Body of pancreas (tissue), 4 donors: ENCODE measurements around the gene CDC16. TPM values are rescaled to one million over a fixed set of nuclear protein-coding genes. Genes with fewer than 3 reads are reported as not detected.
"Not testable (repeated sequence)": the region's sequence is repeated elsewhere in the genome, so short reads cannot be mapped to it uniquely, and the experiment has no call there.

ENCODE experiments used
- ATAC-seq: fragments of 150-250 bp; one replicate; pipeline ENCODE4 v1.9.1; 2016
- DNase-seq, 4 donors: peaks; one replicate each; pipeline ENCODE4 v3.0.0-alpha.2; 2019
- H3K27ac ChIP-seq, 4 donors: fragments of 200-600 bp; sonication (generic); 1 replicate in 3 of 4; 2 replicates in 1 of 4; pipeline versions ENCODE4 v1.5.1 to v1.6.1; 2016 to 2019; ENCODE audit warnings: mild to moderate bottlenecking in 1 of 4, mixed read lengths in 1 of 4, moderate library complexity in 1 of 4
- H3K27me3 ChIP-seq, 2 donors: fragments of 200-600 bp; sonication (generic); one replicate each; pipeline ENCODE4 v1.6.0; 2016; ENCODE audit warnings: mild to moderate bottlenecking in 1 of 2
- H3K36me3 ChIP-seq, 2 donors: fragments of 200-600 bp; sonication (generic); replicated peaks in 1 of 2; 2 replicates each; pipeline ENCODE4 v1.5.1; 2016; ENCODE audit warnings: low read depth in 2 of 2; ENCODE audit not compliant: insufficient read depth in 1 of 2
- H3K4me1 ChIP-seq: fragments of 200-600 bp; sonication (generic); one replicate; pipeline ENCODE4 v1.6.0; 2016
- H3K4me3 ChIP-seq, 2 donors: fragments of 200-600 bp; sonication (generic); 1 replicate in 1 of 2; 2 replicates in 1 of 2; pipeline ENCODE4 v1.5.1; 2016 to 2019
- H3K9me3 ChIP-seq, 3 donors: fragments of 200-600 bp; sonication (generic); 1 replicate in 2 of 3; 2 replicates in 1 of 3; pipeline ENCODE4 v1.5.1; 2016
- POLR2A ChIP-seq, 3 donors: fragments of 450-650 bp; IDR thresholded peaks; one replicate each; pipeline ENCODE4 v1.6.1; 2016; ENCODE audit warnings: antibody characterized with exemption in 3 of 3, mild to moderate bottlenecking in 2 of 3
- WGBS, 2 donors: methylation state at CpG; one replicate each; pipeline ENCODE4 v1.1.5; 2017; 5-methylcytosine and 5-hydroxymethylcytosine counted together
- intact Hi-C: fragments of 100-400 bp; cut with DNase I; formaldehyde crosslinking; loops from one replicate; pipeline ENCODE4 v1.15.1; 2023
- total RNA-seq, 2 donors: library from RNA; depleted of rRNA; stranded (reverse); fragments of >200 nt; gene quantifications; one replicate each; pipeline ENCODE4 v1.1.0, GENCODE V29; 2016
- TF ChIP-seq, protein P1 (sequence below), 7 experiments: fragments of 450-650 bp in 4 of 7; fragments of 200-600 bp in 3 of 7; sonication (generic) in 3 of 7; IDR thresholded peaks; one replicate each; pipeline ENCODE4 v1.5.1; 2016 to 2019; ENCODE audit warnings: antibody characterized with exemption in 7 of 7

The CDC16 gene
- total RNA-seq, 2 donors from 2014 or later: 46.7 to 63.9 TPM

DNA sequence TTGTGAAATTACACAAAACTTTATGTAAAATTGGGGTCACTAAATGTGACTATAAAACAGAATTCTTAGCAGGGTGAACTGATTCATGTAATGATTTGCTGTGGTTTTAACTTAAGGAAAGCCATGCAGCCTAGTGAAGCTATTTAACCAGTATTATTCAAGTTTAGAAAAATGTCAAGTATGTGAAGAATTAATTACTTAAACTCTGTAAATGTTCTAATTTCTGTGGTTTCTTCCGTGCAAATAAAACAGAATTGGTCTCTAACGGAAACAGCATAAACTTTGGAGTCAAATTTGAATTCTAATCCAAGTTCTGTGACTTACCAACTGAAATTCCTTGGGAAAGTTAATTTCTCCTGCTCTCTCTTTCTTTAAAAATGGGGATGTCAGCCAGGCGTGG is 13.3 kb downstream of the CDC16 start:
- no peak for ATAC-seq
- TF ChIP-seq, protein P1, sequence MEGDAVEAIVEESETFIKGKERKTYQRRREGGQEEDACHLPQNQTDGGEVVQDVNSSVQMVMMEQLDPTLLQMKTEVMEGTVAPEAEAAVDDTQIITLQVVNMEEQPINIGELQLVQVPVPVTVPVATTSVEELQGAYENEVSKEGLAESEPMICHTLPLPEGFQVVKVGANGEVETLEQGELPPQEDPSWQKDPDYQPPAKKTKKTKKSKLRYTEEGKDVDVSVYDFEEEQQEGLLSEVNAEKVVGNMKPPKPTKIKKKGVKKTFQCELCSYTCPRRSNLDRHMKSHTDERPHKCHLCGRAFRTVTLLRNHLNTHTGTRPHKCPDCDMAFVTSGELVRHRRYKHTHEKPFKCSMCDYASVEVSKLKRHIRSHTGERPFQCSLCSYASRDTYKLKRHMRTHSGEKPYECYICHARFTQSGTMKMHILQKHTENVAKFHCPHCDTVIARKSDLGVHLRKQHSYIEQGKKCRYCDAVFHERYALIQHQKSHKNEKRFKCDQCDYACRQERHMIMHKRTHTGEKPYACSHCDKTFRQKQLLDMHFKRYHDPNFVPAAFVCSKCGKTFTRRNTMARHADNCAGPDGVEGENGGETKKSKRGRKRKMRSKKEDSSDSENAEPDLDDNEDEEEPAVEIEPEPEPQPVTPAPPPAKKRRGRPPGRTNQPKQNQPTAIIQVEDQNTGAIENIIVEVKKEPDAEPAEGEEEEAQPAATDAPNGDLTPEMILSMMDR (IDR thresholded peaks at IDR 0.05): no peak
- TF ChIP-seq POLR2A (IDR thresholded peaks at IDR 0.05): no peak
- 81 to 93% methylated on average over 3 of the region's 3 CpGs for WGBS, 2 donors
- no peaks in the 10 kb centered on the region for H3K9me3 ChIP-seq
- H3K27ac ChIP-seq: no peak overlapping the region
- peaks cover 25 to 53% of the 10 kb centered on the region in 2 donors for H3K36me3 ChIP-seq
- no peak for DNase-seq
- H3K27me3 ChIP-seq: no peaks in the 10 kb centered on the region
- intact Hi-C loops: no loop called here
- no peak overlapping the region for H3K4me3 ChIP-seq
- H3K4me1 ChIP-seq: no peaks in the 10 kb centered on the region

DNA sequence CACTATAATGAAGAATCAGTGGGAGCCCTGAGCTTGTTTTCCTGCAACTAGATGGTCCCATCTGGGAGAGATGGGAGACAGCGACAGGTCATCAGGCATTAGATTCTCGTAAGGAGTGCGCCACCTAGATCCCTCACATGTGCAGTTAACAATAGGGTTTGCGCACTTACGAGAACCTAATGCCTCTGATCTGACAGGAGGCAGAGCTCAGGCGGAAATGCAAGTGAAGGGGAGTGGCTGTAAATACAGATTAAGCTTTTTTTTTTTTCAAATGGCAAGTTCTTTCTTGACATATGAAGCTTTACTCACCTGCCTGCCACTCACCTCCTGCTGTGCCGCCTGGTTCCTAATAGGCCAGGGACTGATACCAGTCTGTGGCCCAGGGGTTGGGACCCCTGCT is 14.4 kb downstream of the CDC16 start:
- intact Hi-C loops: no loop called here
- TF ChIP-seq POLR2A (IDR thresholded peaks at IDR 0.05): no peak
- TF ChIP-seq, protein P1 (IDR thresholded peaks at IDR 0.05): no peak
- no peak for ATAC-seq
- Histone ChIP-seq H3K36me3 (peaks cover 25 to 51% of the 10 kb centered on the region in 2 donors), H3K27ac (no peak overlapping the region), H3K27me3 (no peaks in the 10 kb centered on the region), H3K4me3 (no peak overlapping the region), H3K9me3 (no peaks in the 10 kb centered on the region), H3K4me1 (no peaks in the 10 kb centered on the region)
- no peak for DNase-seq
- 89 to 90% methylated on average over 7 of the region's 7 CpGs for WGBS, 2 donors

- H3K36me3 ChIP-seq: peaks cover 23 to 38% of the 10 kb centered on the region in 2 donors
- ATAC-seq, intact Hi-C loops: not testable (repeated sequence)
Observed at GRCh38 chr13:114251639-114252440, 17.1 kb downstream of the CDC16 start.

GRCh38 chr13:114256547-114256946 is 21.9 kb downstream of the CDC16 start:
- intact Hi-C loops: no loop called here
- Histone ChIP-seq H3K27ac (no peak overlapping the region), H3K4me1 (peaks cover 37% of the 10 kb centered on the region), H3K27me3 (no peaks in the 10 kb centered on the region), H3K9me3 (no peaks in the 10 kb centered on the region), H3K4me3 (no peak overlapping the region), H3K36me3 (peaks cover 6 to 17% of the 10 kb centered on the region in 2 donors)
- DNase-seq (no peak), ATAC-seq (no peak)
- TF ChIP-seq, protein P1 (IDR thresholded peaks at IDR 0.05): no peak
- no peak for TF ChIP-seq POLR2A (IDR thresholded peaks at IDR 0.05)
- 62 to 86% methylated on average over 1 of the region's 1 CpG for WGBS, 2 donors

More at GRCh38 chr13:114251639-114252440, 17.1 kb downstream of the CDC16 start:
- H3K4me1 ChIP-seq, H3K4me3 ChIP-seq, H3K9me3 ChIP-seq, H3K27ac ChIP-seq, DNase-seq, H3K27me3 ChIP-seq: not testable (repeated sequence)
- 80 to 82% methylated on average over 1 of the region's 1 CpG for WGBS, 2 donors

GRCh38 chr13:114257014-114257413 is 22.3 kb downstream of the CDC16 start:
- no peak for ATAC-seq
- Histone ChIP-seq H3K4me1 (peaks cover 41% of the 10 kb centered on the region), H3K4me3 (no peak overlapping the region), H3K9me3 (no peaks in the 10 kb centered on the region), H3K27me3 (no peaks in the 10 kb centered on the region), H3K36me3 (peaks cover 1 to 15% of the 10 kb centered on the region in 2 donors), H3K27ac (peak overlapping the region in 1 of 4 donors; percentile 11)
- DNase-seq: no peak
- TF ChIP-seq, protein P1 (IDR thresholded peaks at IDR 0.05): no peak
- no peak for TF ChIP-seq POLR2A (IDR thresholded peaks at IDR 0.05)
- 93 to 100% methylated on average over 4 of the region's 4 CpGs for WGBS, 2 donors
- intact Hi-C loops: no loop called here
